EH (cell line): Measurements from ENCODE around the gene CREB3.
A peak's percentile ranks its signal among the peaks of the same experiment; 100 is the strongest.

Experiments used
- DNase-seq: peaks from one replicate; pipeline ENCODE4 v3.0.0-alpha.2; 2015; ENCODE audit warnings: low read depth

CREB3 gene, protein sequence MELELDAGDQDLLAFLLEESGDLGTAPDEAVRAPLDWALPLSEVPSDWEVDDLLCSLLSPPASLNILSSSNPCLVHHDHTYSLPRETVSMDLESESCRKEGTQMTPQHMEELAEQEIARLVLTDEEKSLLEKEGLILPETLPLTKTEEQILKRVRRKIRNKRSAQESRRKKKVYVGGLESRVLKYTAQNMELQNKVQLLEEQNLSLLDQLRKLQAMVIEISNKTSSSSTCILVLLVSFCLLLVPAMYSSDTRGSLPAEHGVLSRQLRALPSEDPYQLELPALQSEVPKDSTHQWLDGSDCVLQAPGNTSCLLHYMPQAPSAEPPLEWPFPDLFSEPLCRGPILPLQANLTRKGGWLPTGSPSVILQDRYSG

GRCh38 chr9:35732185-35732799, at the start of gene CREB3, which contains the start of gene TLN1:
CREB3 (plus strand) TSS chr9:35732666; CDS start chr9:35732773, 107 bp downstream.
TLN1 (minus strand) TSS chr9:35732195; CDS start chr9:35725694, 6,501 bp downstream.
- DNase-seq: peak; percentile 100

- DNase-seq: no peak
Observed at GRCh38 chr9:35683323-35683722, 49.1 kb upstream of the CREB3 start.

DNA sequence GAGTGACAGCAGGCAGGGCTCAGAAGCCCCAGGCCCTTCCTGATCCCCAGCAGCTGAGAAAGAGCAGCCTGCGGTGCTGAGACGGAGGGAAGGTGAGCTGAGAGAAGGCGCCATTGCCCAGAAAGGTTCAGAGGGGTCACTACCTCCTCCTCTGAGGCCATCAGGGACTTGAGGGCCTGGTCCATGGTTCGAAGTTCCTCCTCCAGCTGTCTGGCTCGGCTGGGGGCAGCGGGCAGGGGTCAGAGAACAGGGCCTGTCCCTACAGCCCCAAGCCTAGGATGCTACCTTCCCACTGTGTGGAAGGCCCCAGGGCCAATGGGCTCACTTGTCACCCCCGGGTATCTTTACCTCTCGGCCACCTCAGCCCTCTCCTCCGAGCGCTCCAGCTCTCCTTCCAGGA, 47.5 kb upstream of the CREB3 start:
- DNase-seq: no peak

DNA sequence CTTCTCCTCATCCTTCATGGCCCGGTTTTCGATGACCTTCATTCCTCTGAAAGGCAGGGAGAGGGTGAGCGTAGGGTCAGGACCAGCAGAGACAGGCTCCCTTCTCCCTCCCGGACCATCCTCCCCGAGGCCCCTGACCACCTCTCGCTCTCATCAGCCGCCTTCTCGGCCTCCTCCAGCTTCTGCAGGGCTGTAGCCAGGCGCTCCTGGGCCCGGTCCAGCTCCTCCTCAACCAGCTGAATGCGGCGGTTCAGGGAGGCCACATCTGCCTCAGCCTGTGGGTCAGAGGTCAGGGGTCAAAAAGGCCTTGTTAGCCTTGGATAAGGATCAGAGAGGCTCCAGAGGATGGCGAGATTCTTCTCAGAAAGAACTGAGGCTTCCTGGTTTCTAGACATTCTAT, 47.0 kb upstream of the CREB3 start:
- no peak for DNase-seq

- DNase-seq: peak; percentile 68
Observed at GRCh38 chr9:35686222-35687203, 46.0 kb upstream of the CREB3 start.

DNA sequence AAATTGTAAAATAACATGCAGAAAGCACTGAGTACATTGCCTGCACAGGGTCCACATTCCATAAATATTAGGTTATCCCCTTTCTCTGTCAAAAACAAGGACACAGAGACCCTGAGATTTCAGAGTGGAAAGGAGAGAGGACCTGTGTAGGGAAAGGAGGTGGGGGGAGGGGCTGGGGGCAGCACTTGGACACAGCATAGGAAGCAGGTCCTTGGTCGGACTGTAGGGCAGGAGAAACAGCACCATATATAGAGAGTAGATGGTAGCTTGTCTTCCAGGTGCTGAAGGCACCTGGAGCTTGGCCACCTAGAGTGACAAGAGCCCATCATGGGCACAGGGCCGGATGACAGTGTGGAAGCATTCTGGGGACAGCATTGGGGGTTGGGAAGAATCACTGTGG, 45.2 kb upstream of the CREB3 start:
- DNase-seq: no peak

DNA sequence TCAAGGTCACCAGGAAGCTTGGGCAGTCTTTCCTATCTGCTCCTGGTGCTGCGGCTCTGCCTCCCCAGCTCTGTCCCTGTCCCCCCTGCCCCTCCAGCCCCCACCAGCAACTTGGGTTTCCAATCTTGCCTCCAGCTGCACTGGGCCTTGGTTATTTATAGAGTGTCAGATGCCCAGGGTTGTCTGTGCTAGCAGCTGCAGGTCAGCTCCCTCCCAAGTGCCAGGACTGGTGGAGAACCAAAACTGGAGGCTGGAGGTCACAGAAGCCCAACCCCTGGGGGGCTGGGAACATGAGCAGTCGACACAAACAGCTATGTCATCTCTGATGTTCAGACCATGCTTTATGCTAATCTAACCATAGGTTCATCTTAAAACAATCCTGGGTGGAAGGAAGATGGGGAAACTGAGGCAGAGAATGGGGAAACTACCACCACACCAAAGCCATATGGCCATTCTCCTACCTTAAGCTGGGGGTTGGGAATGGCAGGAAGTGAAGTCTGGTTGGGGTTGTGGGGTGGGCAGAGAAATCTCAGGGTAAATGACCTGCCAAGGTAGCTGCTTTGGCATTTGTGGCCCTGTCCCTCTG, 44.4 kb upstream of the CREB3 start:
- no peak for DNase-seq

- DNase-seq: peak; percentile 77
Observed at GRCh38 chr9:35688558-35689541, 43.6 kb upstream of the CREB3 start.

GRCh38 chr9:35689542-35690293, 42.7 kb upstream of the CREB3 start, which contains the start of gene TPM2:
TPM2 (minus strand) TSS chr9:35689925; CDS start chr9:35689817, 108 bp downstream.
- DNase-seq: peak; percentile 96

DNA sequence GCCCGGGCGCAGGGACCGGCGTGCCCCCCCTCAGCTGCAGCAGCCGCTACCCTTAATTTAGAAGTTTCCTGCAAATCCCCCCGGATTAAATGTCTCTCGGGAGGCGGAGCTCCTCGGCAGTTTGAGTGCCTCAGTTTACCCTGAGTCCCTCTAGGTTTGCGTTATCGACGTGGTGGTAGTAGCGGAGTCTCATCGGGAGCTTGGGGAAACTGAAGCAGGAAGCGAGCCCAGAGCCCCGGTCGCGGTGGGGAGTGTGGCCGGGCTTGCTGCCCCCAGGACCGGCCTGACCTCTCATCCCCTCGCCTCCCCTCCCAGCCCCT, 42.2 kb upstream of the CREB3 start:
- DNase-seq: no peak

DNA sequence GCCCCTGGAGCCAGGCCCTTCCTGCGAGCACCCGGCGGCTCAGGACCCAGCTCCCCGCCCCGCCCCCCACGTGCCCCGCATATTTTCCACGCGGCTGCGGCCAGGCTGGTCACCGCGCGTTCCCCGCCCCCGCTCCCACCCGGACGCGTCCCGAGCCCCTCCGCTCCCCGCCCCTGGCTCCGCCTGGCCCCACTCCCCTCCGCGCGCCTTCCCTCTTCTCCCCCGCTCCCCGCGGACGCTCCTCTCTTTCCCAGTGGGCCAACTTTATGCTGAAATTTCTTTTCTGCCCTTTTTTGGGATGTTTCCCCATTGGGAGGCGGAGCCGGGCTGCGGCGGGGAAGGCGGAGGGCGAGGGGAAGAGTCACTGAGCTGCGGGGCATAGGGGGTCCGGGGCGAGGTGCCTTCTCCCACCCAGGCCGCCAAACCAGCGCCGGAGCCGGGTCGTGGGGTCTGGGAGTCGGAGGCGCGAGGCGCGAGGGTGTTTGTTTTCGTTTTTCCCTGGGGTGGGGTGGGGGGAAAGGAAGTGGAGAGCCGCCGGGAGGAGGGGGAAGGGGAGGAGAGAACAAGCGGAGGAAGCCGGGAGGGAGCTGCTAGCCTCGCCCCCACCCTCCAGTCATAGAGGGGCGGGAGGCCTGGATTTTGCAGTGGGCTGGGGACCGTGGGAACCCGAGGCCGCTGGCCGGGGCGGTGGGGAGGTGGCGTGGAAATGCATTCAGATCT, 41.7 kb upstream of the CREB3 start:
- DNase-seq: peak; percentile 94

GRCh38 chr9:35691334-35691650, 41.2 kb upstream of the CREB3 start:
- no peak for DNase-seq

GRCh38 chr9:35691757-35692301, 40.6 kb upstream of the CREB3 start:
- peak; percentile 61 for DNase-seq

DNA sequence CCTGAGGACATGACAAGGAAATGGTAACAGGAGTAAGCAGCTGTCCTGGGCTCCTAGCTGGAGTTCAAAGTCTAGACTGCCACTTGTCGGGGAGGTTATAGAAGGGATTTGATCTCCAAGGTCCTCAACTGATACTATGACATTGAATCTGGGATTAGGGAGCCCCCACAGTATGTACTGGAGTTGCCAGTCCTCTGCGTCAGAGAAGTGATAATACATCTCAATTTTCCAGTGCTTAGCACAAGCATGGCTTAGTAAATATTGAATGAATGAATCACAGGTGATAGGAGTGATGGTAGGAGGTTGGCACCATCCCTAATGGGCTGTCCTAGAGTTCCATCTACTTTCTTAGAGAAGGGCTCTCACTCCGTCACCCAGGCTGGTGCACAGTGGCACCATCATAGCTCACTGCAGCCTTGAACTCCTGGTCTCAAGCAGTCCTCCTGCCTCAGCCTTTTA, 36.5 kb upstream of the CREB3 start:
- DNase-seq: peak; percentile 30

DNA sequence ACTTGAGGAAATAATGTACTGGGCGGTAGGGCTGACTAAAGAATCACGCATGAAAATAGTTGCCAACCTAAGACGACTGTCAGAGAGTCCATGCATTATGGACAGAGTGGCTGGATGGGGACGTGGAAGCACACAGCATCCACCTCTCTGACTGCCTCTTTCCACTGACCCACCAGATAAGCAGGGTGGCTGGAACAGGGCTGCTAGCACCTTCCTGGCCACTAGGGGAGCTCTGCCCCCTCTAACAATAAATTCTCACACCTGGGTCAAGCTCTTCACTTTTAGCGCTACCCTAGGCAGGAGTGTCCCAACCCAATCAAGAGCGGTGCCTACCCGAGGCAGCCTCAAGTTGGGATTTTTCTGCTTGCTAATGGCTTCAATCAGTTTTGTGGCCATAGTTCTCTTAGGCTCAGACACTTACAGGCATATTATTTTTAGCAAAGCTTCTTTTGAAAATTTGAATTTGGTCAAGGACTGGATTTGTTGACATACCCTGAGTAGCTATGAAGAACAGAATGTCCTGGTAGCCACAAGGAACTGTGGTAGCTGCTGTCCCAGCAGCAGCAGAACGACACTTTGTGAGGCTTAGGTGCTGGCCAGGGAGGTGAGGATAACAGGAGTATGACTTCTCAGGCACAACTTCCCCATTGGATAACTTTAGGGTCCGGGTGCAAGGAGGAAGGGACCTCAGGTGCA, 35.8 kb upstream of the CREB3 start:
- peak; percentile 53 for DNase-seq

DNA sequence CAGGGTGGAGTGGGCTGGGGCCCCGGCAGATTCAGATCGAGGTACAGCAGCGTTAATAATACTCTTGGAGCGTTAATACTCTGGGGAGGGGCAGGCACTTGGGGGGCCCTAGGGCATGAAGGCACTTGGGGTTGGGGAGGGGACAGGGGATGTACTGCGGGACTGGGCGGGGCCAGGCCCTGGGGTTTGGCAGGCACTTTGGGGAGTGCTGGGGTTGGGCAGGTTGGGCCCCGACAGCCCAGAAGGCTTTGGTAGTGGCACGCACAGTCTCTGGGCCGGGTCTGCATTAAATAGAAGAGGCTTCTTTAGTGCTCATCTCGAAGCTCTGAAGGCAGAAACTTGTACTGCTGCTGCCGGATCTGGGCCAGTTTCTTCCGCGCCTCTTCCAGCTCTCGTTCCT, 35.0 kb upstream of the CREB3 start:
- DNase-seq: no peak

DNA sequence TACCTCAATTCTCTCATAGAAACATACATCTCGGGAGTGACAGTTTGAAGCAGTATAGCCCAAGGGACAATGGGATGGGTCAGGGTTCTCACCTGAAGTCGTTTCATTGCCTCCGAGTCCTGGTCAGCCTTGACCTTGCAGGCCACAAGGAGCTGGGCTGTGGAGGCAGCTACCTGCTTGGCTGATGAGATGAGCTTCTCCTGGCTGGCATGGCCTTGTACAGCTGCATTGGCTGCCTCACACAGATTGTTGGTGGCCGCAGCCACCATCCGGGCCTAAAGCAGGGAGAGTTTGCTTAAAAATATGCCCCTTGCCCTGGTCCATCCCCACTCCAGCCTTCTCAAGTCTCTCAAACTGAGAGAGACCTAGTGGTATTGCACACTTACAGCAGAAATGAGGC, 34.2 kb upstream of the CREB3 start:
- DNase-seq: no peak

GRCh38 chr9:35700031-35700430, 32.4 kb upstream of the CREB3 start:
- DNase-seq: no peak

- DNase-seq: no peak
Observed at GRCh38 chr9:35700942-35701341, 31.5 kb upstream of the CREB3 start.
